ENCODE data around the gene ELP4.

DNA sequence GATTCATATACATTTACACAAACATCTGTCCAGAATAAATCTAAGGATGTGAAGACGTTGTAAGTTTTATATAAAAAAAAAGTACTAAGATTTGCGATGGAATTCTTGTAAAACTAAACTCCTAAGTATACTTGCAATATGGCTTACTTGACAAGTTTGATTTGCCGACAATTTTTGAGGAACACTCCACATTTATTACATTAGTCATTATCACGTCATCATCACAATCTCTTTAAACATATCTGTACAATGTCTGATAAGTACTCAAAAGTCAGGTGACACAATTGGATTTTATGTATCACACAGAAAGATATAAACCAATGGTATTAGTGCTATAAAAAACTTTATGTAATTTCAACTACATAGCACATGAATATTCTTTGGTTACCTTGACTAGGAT is 30.5 kb upstream of the ELP4 start:
- TF ChIP-seq, protein P1, sequence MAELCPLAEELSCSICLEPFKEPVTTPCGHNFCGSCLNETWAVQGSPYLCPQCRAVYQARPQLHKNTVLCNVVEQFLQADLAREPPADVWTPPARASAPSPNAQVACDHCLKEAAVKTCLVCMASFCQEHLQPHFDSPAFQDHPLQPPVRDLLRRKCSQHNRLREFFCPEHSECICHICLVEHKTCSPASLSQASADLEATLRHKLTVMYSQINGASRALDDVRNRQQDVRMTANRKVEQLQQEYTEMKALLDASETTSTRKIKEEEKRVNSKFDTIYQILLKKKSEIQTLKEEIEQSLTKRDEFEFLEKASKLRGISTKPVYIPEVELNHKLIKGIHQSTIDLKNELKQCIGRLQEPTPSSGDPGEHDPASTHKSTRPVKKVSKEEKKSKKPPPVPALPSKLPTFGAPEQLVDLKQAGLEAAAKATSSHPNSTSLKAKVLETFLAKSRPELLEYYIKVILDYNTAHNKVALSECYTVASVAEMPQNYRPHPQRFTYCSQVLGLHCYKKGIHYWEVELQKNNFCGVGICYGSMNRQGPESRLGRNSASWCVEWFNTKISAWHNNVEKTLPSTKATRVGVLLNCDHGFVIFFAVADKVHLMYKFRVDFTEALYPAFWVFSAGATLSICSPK (IDR thresholded peaks at IDR 0.05; ENCODE audit: borderline replicate concordance), result no peak
- TF ChIP-seq NUFIP1 (IDR thresholded peaks at IDR 0.05; ENCODE audit: partially characterized antibody) (no peak), SAFB (IDR thresholded peaks at IDR 0.05; ENCODE audit: borderline replicate concordance, low read depth, low read length) (no peak), FOSL1 (tag; conservative IDR thresholded peaks at IDR 0.05) (no peak), ZNF561 (CRISPR knock-in tag; conservative IDR thresholded peaks at IDR 0.05) (no peak), NR3C1 (CRISPR knock-in tag; IDR thresholded peaks at IDR 0.05) (no peak)
- TF ChIP-seq, protein P2, sequence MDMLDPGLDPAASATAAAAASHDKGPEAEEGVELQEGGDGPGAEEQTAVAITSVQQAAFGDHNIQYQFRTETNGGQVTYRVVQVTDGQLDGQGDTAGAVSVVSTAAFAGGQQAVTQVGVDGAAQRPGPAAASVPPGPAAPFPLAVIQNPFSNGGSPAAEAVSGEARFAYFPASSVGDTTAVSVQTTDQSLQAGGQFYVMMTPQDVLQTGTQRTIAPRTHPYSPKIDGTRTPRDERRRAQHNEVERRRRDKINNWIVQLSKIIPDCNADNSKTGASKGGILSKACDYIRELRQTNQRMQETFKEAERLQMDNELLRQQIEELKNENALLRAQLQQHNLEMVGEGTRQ (CRISPR knock-in tag; IDR thresholded peaks at IDR 0.05), result no peak
- TF ChIP-seq, protein P3, sequence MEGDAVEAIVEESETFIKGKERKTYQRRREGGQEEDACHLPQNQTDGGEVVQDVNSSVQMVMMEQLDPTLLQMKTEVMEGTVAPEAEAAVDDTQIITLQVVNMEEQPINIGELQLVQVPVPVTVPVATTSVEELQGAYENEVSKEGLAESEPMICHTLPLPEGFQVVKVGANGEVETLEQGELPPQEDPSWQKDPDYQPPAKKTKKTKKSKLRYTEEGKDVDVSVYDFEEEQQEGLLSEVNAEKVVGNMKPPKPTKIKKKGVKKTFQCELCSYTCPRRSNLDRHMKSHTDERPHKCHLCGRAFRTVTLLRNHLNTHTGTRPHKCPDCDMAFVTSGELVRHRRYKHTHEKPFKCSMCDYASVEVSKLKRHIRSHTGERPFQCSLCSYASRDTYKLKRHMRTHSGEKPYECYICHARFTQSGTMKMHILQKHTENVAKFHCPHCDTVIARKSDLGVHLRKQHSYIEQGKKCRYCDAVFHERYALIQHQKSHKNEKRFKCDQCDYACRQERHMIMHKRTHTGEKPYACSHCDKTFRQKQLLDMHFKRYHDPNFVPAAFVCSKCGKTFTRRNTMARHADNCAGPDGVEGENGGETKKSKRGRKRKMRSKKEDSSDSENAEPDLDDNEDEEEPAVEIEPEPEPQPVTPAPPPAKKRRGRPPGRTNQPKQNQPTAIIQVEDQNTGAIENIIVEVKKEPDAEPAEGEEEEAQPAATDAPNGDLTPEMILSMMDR (IDR thresholded peaks at IDR 0.05 in 2 of 3, conservative IDR thresholded peaks at IDR 0.05 in 1 of 3; ENCODE audit: insufficient read depth in 2 of 3, low read depth in 1 of 3, low read length in 3 of 3), result no peak

Measured in K562 (cell line).